ENCODE measurements around the gene PCGF6. TPM values are rescaled to one million over a fixed set of nuclear protein-coding genes. Genes with fewer than 3 reads are reported as not detected.
"Not testable (repeated sequence)": the region's sequence is repeated elsewhere in the genome, so short reads cannot be mapped to it uniquely, and the experiment has no call there.

Gene PCGF6
- total RNA-seq, 1 experiment from 2014 or later = 4.9 TPM

DNA sequence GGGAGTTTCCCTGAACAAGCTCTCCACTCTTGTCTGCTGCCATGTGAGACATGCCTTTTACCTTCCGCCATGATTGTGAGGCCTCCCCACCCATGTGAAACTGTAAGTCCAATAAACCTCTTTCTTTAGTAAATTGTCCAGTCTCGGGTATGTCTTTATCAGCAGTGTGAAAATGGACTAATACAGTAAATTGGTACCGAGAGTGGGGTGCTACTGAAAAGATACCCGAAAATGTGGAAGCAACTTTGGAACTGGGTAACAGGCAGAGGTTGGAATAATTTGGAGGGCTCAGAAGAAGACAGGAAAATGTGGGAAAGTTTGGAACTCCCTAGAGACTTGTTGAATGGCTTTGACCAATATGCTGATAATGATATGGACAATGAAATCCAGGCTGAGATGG is 92.0 kb downstream of the PCGF6 start:
- DNase-seq (ENCODE audit: low spot score) = not testable (repeated sequence)

DNA sequence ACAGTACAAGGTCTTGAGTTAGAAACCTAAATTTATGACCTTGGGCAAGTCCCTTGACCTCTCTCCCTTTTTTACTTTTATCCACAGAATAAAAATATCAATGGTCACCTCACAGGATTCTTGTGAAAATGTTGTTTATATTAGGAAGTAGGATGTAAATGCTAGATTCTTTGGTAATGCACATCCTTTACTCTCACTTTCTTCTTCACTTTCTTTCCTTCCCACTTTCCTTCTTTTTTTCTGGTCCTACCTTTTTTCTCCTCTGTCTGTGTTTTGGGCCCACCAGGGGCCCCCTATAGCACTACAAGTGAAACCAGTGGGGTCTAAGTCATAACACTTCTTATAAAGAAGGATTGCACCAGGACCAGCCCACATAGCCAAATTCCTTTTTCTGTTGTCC is 93.1 kb downstream of the PCGF6 start:
- no peak for DNase-seq (ENCODE audit: low spot score)

DNA sequence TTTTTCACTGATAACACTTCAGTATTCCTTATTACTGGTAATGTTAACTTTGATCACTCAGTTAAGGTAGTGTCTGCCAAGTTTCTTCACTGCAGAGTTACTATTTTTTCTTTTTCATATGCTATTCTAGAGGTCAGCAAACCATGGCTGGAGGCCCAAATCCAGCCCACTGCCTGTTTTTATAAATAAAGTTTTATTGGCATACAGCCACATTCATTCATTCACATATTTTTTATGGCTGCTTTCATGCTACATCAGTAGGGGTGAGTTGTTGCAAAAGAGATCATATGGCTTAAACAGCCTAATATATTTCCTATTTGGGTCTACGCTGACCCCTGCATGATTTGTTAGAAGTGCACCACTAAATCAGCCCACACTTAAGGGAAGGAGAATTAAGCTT is 94.3 kb downstream of the PCGF6 start:
- no peak for DNase-seq (ENCODE audit: low spot score)

DNA sequence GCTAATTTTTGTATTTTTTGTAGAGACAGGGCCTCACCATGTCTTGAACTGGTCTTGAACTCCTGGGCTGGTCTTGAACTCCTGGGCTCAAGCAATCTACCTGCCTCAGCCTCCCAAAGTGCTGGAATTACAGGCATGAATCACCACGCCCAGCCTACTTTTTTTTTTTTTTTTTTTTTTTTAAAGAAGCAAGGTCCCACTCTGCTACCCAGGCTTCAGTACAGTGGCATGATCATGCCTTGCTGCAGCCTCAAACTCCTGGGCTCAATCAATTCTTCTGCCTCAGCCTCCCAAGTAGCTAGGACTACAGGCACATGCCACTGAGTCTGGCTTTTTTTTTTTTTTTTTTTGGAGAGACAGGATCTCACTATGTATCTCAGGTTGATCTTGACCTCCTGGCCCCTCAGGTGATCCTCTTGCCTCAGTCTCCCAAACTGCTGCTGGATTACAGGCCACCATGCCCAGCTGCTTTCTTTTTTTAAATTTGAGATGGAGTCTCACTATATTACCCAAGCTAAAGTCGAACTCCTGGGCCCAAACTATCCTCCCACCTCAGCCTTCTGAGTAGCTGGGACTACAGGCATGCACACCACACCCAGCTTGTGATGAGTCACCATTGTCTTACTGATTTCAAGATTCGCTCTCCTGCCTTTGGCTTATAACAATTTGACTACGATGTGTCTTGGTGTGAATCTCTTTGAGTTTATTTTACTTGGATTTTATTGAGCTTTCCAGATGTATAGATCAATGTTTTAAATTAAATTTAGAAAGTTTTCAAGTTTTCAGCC is 96.2 kb downstream of the PCGF6 start:
- no peak for DNase-seq (ENCODE audit: low spot score)

DNA sequence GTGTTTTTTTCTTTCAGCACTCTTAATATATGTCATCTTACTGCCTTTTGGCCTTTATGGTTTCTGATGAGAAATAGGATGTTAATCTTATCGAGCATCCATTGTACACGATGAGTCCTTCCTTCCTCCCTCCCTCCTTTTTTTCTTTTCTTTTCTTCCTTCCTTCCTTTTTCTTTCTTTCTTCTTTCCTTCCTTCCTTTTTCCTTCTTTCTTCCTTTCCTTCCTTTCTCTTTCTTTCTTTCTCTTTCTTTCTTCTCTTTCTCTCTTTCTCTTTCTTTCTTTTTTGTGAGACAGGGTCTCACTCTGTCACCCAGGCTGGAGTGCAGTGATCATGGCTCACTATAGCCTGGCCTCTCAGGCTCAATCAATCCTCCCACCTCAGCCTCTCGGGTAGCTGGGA is 96.8 kb downstream of the PCGF6 start:
- DNase-seq (ENCODE audit: low spot score) = no peak

Small RNAs within 50 kb of the gene (small RNA-seq; reads per million reads assigned to genes)
- gene RNU11-3P = not detected

Other genes with a start within 250 kb of the PCGF6 start
- 35.2 and 39.4 TPM in 2 replicates for gene NT5C2, start 157.9 kb downstream of the PCGF6 start, total RNA-seq (2014; rRNA removed; shearing (Covaris generic))
- 0.05 and 0.10 TPM in 2 replicates for gene RPEL1, start 105.3 kb downstream of the PCGF6 start, total RNA-seq (2014; rRNA removed; shearing (Covaris generic))
- not detected in 2 replicates for gene INA, start 74.0 kb downstream of the PCGF6 start, total RNA-seq (2014; rRNA removed; shearing (Covaris generic))
- gene TAF5, start 16.8 kb upstream of the PCGF6 start, total RNA-seq (2014; rRNA removed; shearing (Covaris generic)) = 5.5 and 7.7 TPM in 2 replicates
- gene ATP5MK, start 45.3 kb upstream of the PCGF6 start, total RNA-seq (2014; rRNA removed; shearing (Covaris generic)) = 71.5 and 82.4 TPM in 2 replicates
- 34.0 and 40.6 TPM in 2 replicates for gene PDCD11, start 45.5 kb upstream of the PCGF6 start, total RNA-seq (2014; rRNA removed; shearing (Covaris generic))
- gene CALHM2, start 101.2 kb upstream of the PCGF6 start, total RNA-seq (2014; rRNA removed; shearing (Covaris generic)) = 3.0 and 3.3 TPM in 2 replicates
- gene CALHM1, start 107.8 kb upstream of the PCGF6 start, total RNA-seq (2014; rRNA removed; shearing (Covaris generic)) = not detected in 2 replicates
- gene CALHM3, start 128.1 kb upstream of the PCGF6 start, total RNA-seq (2014; rRNA removed; shearing (Covaris generic)) = not detected in 2 replicates
- 5.4 and 7.2 TPM in 2 replicates for gene NEURL1, start 142.6 kb upstream of the PCGF6 start, total RNA-seq (2014; rRNA removed; shearing (Covaris generic))

Data from HT-29 (cell line).